Measurements from ENCODE around the gene FANCE.

FANCE gene

DNA sequence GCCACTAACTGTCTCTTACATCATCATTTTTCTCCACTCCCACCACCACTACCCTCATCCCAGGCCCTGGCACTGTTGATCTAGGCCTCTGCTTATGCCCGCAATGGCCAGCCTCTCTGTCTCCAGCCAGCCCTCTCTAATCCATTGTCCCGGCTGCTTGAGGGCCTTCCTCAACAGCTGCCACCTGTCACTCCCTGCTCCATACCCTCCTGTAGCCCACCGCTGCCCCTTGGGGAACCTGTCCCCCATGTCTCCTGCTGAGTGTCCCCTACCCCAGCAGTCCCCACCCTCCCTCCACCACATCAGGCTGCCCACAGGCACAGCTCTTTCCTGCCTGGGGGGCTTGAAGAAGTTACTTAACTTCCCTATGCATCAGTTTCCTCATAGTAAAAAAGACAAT lies 31.4 kb downstream of the FANCE start:
- DNase-seq (ENCODE audit: low read depth in 2 of 2, low spot score in 1 of 2) = no peak

DNA sequence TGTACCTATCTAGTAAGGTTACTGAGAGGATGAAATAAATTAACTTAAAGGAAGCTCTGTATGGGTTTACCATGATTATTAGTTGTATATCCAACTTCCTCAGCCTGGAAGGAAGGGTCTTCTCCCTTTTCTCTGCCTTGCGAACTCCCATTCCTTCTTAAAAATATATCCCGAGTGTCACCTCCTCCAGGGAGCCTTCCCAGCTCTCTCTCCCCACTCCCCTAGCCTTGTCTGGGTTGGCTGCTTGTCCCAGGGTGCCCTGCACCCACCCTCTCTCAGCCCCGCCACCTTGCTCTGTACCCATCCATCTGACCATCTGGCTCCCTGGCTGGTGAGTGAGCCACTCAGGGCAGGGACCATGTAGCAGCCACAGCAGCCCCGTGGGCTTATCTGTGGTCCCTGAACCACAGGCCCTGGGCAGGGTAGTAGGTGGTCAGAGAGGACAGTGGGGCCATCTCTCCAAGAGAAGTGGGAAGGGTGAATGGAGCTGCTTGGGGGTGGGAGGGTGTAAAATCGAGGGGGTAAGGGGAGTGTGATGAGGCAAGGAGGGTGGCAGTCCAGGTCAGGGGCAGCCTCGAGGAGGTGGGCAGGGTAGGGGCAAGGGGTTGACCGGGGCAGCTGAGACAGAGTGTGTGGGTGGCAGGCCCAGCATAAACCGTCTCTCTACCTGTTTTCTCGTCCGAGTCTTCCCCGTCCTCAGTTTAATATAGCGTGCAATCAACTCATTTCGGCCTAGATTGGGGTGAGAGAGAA lies 31.9 kb downstream of the FANCE start:
- no peak for DNase-seq (ENCODE audit: low read depth in 2 of 2, low spot score in 1 of 2)

DNA sequence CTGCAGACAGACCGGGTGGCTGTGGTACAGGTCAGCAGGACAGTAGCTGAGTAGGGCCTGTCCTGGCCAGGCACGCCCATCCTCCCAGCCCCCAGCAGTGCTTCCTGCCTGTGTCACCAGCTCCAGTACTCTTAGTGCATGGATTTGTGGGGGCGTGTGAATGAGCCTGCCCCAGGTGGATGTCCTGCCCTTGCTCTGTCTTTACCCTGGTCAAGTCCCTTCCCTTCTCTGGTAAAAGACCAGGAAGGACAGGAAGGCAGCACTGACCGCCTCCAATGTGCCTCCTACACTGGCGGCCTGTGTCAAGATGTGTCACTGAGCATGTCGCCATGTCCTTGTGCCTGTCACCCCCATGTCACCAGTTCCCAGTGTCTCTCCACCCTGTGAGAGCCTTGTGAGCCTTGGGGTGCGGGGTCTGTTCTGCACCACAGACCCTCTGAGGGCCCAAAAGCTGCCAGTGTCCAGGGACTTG lies 32.8 kb downstream of the FANCE start:
- DNase-seq (ENCODE audit: low read depth in 2 of 2, low spot score in 1 of 2) = no peak

DNA sequence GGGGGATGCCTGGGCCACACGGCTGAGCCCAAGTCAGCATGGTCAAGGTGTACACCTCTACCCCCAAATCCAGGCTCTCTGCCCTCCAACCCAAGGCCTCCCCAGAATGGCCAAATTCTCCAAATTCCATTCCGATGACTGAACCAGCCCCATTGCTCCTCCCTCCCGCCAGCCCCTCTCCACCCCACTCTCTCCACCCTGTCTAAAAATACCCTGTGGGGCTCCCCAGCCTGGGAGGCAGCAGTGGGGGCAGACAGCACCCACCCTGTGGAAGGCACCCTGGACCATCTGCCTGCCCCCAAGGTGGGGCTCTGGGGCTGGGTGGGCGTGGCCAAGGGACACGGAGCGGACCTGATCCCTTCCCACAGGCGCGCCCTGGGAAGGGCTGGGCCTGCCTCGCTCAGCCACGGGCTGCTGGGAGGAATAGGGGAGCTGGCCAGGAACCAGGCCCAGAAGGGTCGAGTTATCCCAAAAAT lies 33.3 kb downstream of the FANCE start:
- no peak for DNase-seq (ENCODE audit: low read depth in 2 of 2, low spot score in 1 of 2)

DNA sequence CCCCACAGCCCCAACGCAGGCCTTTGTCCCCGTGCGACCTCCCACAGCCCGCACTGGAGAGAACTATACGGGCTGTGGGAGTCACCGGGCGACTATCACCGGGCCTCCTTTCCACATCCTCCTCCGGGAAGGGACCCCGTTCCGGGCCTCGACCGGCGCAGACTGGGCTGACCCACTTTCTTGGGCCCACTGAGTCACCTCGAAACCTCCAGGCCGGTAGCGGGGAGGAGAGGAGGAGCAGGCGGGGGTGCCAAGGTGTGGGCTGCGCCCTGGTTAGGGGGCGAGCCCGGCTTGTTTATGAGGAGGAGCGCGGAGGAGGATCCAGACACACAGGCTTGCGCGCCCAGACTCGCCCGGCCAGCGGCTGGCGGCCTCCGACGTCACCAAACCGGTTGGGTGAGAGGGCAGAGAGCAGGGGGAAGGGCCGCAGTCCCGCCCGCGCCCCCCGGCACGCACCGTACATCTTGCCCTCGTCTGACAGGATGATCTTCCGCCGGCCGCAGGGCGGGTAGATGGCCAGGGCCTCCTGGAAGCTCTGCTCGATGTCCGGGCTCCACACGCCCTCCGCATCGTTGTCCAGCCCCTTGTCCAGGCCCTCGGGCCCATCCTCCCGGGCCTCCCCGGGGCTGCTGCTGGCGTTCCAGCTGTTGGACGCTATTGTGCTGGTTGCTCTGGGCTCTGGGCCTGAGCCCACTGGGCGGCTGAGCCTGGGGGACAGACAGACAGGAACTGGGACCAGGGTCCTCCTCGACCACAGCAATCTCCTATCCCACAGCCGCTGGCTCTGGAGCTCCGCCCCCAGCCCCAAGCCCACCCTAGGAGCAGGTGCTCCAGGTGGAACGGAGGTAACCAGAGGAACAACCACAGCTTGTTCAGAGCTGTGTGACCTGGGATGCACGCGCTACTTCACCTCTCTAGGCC lies 34.1 kb downstream of the FANCE start:
- no peak for DNase-seq (ENCODE audit: low read depth in 2 of 2, low spot score in 1 of 2)

DNA sequence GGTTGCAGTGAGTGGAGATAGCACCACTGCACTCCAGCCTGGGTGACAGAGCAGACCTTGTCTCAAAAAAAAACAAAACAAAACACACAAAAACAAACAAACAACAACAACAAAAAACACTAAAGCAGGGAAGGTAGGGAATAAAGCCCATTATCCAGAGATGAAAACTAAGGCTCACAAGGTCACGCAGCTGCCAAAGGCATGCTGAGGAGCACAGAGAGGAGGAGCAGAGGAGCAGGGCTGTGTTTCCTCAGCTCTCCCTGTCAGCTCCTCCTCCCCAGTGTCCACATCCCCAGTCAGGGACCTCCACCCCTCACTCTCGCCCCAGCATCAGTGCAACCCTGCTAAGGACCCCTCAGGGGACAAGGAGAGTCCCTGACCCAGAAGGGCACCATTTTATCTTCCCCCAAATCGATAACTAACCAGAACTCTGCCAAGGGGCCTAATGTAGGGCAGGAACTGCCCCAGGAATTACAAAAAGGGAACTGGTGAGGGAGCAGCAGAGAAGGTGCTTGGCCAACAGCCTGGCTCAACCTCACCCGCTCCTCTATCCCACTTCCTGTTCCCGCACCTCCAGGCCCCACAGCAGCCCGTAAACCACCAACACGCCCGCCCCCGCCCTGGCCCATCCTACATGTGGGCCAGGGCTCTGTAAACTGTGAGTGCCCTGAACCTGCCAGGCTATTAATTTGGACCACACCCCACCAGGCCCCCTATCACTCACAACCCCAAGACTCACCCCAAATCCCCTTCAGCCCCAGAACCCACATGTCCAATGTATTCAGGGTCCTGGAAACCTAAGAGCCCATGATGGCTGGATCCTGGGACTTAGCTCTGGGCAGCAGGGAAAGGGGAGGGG lies 35.7 kb downstream of the FANCE start:
- DNase-seq (ENCODE audit: low read depth in 2 of 2, low spot score in 1 of 2) = no peak

DNA sequence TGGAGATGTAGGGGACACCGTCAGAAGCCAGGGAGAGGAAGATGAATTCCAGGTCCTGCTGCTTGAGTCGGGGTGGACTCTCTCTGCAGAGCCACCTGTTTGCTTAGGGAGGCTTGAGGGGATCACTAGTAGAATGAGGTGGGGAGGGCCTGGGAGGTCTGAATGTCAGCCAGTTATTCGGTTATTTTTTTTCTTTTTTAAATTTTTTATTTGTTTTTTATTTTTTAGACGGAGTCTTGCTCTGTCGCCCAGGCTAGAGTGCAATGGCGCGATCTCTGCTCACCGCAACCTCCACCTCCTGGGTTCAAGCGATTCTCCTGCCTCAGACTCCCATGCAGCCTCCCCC lies 36.4 kb downstream of the FANCE start:
- DNase-seq (ENCODE audit: low read depth in 2 of 2, low spot score in 1 of 2) = no peak

DNA sequence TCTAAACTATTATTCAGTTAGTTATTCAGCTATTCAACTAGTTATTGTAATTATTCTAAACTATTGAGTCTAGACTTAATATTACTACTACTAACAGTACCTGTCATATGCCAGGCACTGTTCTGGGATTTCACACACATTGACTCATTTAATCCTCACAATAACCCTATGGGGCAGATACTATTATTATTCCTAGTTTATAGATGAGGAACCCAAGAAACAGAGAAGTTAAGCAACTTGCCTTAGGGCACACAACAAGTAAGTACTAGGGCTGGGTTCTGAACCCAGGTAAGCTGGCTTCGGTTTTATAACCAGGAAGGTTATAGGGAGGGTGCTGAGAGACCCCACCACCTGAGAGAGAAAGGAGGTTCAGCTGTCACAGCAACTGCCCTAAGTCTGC lies 36.9 kb downstream of the FANCE start:
- DNase-seq (ENCODE audit: low read depth in 2 of 2, low spot score in 1 of 2) = no peak

DNA sequence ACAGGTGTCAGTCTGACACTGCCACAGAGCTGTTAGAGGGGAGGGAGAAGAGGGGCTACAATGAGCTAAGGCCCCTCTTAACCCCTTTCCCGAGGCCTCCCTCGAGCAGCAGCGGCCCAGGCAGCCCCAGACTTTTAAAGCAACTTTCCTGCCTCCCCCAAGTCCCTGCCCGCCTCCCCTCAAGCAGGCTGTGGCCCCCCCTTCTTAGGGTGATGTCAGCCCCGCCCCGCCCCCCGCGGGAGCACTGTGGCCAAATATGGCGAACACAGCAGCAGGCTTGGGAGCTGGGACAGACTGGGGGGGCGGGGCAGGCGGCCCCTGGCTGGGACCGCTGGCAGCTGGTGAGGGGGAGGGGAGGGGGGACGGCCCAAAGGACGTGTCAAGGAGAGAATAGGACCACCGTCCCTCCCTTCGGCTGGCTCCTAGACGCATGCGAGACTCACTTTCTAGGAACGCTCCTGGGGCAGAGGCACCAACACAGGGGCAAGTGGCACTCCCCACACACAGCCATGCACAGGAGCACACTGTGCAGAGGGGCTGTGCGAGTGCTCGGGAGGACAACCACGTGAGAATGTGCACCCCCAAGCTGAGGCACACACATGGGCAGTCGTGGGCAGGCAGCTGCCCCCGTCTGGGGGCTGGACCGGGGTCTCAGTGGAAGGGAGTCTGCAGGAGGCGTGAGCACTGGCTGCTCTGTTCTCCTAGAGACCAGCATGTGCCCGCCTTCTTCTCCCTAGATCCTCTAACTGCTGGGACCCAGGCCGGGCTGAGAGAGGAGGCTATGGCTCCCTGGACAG lies 38.1 kb downstream of the FANCE start:
- DNase-seq (ENCODE audit: low read depth in 2 of 2, low spot score in 1 of 2) = no peak

DNA sequence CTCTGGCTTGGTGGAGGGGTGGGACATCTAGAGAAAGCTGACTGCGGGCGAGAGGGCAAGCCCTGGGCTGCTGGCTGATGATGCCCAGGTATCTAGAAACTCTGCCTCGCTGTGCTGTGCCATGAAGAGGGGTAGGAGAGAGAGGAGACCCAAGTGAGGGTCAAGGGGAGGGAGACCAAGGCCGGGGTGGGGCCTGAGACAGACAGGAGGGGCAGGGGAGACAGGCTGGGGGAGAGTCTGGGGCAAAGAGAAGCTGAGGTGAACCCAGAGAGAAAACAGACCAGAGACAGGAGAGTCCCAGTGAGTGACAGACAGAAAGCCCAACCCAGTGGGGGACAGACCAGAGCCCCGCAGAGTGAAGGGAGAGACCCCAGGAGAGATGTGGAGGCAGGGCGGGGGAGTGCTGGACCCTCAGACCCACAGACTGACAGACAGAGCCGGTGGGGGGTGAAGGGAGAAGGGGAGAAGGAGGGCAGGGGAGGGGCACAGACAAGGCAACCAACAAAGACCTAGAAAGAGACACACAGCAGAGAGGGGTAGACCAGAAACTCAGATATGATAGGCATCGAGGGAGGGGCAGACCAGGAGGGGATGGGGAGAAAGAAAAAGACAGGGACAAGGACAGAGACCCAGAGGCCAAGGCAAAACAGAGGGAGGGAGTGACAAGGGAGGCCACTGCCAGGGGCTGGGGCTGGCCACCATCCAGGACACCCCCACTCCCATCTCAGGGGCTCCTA lies 38.9 kb downstream of the FANCE start:
- no peak for DNase-seq (ENCODE audit: low read depth in 2 of 2, low spot score in 1 of 2)

DNA sequence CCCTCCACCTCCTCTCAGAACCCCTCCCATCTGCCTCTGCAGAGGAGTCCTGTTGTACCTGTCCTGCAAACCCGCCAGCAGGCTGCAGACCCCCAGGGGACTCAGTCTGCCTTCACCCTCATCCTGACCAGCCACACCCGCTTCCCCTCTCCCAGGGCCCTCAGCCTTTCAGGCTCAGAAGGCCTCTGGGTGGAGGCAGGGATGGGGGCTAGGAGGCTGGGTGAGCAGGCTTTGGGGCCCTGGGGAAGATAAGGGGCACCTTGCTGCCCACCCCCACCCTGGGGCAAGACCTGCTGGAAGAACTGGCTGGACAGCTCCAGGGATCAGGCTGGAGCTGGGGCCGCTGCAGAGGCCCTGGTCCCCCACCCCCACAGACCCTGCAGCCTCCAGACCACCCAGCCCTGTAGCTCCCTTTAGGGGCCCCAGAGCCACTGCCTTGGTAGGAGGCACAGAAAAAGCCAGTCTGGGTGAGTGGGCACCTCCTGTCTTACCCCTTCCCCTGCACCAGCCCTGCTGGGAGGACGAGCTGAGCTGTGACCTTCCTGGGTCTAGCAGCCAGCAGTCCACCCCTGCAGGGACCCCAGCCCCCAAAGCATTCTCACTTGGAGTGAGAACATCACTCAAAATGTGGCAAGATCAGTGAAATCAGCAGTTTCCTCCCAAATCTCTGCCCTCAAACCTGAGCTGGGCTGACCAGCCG lies 39.6 kb downstream of the FANCE start:
- no peak for DNase-seq (ENCODE audit: low read depth in 2 of 2, low spot score in 1 of 2)

DNA sequence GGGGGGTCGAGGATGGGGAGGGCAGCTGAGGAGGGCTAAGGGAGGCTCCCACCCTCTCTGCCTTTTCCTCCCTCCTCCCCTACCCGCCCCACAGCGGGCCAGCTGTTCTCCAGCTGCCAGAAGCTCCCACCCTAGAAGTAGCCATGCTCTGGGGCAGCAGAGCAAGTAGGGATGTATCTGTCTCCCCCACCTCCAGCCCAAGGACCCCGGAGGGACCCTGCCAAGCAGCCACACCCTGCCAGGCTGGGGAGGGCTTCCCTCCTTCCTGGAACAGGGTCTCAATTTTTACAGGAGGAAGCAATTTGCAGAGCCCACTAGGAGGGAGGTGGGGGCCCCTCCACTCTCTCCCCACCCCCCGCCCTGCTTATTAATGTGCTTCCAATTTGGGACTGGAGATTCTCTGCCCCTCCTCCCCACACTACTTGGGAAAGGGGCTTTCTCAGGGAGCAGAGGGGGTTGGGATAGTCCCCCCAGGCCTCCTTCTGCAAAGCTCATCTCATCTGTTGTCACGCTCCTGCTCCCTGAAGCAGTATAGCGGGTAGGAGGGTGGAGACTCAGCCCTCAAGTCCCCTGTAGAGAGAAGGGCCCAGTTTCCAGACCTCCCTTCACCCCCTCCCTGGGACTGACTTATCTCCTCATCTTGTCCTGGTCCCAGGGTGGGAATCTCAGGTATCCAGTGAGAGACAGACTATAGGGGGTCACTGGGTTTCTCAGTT lies 40.3 kb downstream of the FANCE start:
- no peak for DNase-seq (ENCODE audit: low read depth in 2 of 2, low spot score in 1 of 2)

DNA sequence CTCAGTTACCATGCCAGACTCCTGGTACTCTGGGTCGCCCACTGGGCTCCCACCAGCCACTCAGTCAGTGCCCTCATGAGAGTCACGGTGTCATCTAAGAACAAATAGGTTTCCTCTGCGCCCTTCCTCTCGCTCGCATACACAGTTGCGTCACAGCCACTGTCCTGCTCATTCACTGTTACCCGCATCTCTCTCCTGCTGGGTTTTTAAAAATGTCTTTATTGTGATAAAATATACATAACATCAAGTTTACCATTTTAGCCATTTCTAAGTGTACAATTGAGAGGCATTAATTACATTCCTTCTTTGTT lies 40.8 kb downstream of the FANCE start:
- DNase-seq (ENCODE audit: low read depth in 2 of 2, low spot score in 1 of 2) = no peak

DNA sequence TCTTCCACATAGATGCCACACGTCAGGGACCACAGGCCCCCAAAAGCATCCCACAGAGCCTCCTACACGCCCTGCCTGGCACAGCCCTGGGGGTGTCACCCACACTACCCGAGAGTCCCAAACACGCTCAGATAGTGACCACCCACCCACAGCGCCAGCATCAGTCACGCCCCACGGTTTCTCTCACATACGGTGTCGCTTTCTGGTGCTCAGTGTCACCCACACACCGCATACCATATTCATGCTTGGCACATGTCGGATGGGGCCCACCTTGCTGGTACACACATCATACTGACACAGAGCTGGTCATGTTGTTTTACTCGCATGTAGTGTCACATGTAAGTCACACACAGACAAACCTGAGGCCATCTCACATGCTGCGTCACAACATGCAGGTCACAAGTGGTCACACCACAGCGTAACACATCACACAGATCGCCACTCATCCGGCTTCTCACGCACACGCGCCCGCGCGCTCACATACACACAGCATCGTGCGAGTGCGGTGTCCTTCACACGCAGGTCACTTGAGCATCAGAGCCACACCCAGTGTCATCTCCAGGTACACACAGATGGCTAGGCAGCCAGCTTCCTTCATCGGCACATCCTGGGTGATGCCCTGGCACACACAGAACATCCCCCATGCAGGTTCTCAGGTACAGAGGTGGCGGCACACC lies 41.3 kb downstream of the FANCE start:
- DNase-seq (ENCODE audit: low read depth in 2 of 2, low spot score in 1 of 2) = no peak

DNA sequence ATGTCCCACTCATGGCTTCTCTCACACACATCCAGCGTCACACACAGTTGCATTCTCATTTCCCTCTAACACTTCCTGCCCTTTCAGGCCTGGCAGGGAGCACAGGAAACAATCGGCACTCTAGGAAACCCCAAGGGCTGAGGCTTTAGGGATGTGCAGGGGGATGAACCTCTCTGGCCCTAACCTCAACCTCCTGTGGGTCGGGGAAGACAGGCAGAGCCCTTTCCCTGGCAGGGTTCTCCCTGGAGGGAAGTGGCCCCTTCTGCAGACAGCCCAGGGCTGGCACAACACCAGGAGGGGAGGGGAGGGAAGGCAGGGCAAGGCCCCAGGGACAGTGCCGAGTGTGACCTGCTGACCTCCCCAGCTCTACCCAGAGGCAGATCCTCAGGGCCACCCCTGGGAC lies 42.0 kb downstream of the FANCE start:
- DNase-seq (ENCODE audit: low read depth in 2 of 2, low spot score in 1 of 2) = no peak

DNA sequence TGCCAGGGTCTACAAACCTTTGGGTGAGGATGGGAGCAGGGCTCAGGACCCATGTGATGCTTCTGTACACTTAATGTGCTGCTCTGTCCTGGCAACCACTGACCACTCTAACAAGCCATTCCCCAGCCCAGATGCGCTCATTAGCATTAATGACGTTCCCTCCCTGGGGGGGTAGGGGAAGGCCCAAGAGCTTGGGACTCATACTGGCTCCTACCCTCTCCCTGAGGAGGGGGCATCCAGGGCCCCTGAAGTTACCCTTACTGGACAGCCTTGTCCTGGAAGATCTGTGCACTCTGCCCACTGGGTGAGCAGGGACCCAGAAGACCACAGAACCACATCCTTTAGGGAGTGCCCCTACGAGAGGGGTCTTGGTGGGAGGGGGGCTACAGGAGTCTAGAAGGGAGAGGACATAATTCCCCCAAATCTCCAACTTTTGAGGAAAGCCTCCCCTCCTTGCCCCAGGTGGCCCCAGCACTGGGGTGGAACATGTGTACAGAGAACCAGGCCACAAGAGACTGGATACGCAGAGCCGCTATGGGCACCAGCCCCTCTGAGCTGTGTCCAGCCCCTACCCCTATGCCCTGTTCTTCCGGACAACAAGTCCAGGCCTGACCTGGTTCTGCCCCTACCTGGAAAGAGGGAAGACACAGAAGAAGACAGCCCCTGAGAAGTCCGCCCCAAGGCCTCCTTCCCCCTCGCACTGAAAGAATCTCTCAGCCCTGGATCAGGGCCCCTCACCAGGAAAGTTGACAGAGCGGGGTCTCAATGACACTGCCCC lies 43.3 kb downstream of the FANCE start:
- DNase-seq (ENCODE audit: low read depth in 2 of 2, low spot score in 1 of 2) = no peak

DNA sequence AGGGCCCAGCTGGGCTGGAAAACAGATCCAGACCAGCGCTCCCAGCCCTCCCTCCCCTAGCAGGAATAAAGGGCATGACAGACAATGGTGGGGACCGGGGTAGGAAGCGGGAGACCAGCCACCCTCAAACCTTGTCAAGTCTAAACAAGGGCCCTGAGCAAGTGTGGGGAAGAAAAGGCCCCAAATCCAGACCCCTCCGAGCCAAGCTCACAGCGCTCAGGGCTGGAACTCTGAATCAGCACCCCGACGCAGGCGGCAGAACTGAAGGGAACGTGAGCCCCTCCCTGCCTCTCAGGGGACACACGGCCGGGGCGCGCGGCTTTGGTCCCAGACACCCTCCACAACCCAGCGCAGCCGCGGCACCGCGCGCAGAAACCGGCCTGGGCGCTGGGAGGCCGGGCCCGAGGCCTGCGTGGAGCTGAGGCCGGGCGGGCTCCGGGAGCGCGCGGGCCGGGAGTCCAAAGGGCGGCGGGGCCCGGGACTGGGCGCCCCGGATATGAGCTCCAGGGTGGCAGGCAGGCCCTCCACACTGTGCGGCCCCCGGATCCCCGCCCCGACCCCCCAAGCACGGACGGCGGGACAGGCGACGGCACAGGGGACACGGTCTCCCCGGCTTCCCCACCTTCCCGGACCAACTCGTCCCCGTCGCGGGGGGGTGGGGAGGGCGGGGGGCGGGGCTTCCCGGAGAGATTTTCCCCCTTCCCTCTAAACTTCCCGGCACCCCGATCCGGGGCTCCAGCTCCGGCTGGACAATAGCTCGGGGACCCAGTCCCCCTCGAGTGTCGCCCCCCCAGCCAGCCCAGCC lies 44.1 kb downstream of the FANCE start:
- no peak for DNase-seq (ENCODE audit: low read depth in 2 of 2, low spot score in 1 of 2)
